ENCODE results near the gene JUND.
A peak's percentile ranks its signal among the peaks of the same experiment; 100 is the strongest.

Gene JUND

DNA sequence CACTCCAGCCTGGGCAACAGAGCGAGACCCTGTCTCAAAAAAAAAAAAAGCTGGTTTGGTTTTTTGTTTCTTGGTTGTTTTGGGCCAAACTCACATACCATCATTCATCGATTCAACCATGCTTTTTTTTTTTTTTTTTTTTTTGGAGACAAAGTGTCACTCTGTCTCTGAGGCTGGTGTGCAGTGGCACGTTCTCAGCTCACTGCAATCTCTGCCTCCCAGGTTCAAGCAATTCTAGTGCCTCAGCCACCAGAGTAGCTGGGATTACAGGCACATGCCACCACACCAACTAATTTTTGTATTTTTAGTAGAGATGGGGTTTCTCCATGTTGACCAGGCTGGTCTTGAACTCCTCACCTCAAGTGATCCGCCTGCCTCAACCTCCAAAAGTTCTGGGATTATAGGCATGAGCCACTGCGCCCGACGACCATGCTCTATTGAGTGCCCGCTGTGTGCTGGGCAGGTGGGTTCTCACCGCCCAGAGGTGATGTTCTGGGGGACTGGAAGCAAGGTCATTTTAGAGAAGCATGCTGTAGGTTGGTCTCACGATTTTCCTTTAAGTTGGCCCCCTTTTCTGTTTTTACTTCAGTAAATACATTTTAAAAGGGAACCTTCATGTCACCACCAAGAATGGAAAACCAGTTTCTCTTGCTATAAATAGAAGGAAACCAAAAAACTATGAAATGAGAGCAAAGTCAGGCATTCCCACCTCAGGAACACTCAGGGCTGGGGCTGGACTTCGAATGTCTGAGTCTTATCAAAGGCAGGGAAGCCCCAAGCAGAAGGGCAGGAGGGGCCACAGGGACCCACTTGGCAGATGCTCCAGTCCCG, 8.3 kb upstream of the JUND start:
- DNase-seq: no peak

DNA sequence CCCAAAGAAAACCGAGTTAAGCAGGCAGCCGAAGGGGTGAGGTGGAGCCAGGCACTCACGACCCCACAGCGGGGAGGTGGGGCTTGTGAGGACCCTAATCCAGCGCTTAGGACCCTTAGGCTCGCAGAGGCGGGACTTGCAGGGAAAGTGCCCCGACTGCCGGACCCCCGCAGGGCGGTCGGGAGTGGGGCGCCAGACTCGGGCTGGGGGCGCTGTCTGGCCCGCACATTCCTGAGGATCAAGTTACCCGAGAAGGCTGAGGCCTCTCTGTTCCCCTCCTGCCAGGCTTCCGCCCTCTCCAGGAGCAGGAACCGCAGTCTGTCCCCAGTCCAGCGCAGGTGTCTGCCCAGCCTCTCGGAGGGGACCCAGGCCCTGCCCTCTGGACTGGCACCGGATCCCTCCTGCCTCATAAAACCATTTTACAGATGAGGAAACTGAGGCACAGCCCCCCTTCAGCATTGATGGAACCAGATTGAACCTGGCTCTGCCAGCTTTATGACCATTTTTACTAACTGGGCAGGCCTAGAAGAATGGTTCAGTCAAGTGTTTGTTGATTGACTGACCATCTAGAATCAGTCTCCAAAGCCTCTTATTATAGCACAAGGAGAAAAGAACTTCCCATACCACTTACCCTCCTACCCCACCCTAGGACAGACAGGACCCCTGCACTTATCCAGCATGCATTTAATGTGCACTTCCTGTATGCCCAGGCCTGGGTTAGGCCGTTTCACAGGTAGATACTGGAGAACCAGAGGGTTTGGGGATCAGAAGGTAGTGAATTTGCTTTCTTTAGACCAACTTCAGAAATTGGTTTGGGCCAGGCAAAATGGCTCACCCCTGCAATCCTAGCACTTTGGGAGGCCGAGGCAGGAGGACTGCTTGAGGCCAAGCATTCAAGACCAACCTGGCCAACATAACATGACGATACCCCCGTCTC, 6.7 kb upstream of the JUND start:
- DNase-seq: no peak

DNA sequence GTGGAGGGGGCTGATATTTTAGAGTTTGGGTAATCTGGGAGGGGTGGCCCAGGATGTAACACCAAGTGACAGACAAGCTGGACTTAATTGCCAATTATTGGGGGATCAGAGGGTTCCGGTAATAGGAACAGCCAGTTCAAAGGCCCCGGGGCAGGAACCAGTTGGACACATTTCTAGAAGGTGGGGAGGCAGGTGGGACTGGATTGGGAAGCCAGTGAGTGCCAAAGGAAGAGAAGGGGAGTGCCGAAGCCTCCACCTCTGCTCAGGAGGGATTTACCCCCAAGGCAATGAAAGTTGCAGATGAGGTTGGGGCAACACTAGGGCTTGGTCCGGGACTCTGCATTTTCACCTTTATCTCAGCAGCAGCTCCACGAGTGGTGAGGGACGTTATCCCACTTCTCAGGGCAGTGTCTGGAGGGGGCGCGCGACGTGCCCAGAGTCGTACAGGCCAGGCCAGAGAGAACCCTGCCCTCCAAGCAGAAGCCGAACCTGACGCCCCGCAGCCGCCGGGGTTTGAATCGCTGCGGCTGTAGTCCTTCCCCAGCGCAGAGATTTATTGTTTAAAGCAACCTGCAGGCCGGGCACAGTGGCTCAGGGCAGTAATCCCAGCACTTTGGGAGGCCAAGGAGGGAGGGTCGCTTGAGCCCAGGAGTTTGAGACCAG, 5.7 kb upstream of the JUND start:
- DNase-seq: no peak

DNA sequence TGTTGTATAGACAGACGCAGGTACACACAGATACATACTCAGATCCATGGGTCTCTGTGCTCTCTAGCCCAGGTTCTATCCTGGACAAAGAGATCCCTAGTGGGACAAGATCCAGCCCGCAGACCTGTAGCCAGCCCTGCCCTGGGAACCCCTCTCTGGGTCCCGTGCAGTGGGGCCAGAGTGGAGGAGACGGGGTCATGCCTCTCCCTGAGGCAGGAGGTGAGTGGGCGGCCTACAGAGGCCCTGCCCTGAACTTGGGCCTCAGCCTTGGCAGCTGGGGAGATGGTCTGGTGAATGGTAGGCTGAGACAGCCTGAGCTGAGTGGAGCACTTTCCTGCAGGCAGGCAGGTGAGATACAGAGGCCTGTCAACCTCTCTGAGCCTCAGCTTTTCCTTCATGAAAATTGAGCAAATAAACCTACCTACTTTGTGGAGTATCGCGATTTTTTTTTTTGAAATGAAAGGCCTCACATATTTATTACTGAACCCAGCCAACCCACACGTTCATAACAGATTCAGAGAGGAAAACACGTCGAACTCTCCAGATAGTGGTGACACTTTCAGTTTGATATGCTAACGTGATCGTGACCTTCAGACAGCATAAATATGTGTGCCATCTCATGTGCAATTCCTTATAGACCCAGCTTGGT, 3.4 kb upstream of the JUND start:
- no peak for DNase-seq

DNA sequence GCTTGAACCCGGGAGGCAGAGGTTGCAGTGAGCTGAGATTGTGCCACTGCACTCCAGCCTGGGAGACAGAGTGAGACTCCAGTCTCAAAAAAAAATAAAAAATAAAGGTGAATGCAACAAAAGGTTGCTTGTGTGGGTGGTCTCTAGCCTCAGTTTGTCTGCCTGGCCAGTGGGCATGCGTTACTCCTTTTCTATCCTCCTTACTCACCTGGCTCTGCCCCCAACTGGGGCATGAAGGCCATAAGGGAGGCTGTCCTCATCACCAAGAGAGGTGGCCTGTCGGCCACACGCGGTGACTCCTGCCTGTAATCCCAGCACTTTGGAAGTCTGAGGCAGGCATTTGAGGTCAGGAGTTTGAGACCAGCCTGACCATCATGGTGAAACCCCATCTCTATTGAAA, 1.9 kb upstream of the JUND start:
- no peak for DNase-seq

DNA sequence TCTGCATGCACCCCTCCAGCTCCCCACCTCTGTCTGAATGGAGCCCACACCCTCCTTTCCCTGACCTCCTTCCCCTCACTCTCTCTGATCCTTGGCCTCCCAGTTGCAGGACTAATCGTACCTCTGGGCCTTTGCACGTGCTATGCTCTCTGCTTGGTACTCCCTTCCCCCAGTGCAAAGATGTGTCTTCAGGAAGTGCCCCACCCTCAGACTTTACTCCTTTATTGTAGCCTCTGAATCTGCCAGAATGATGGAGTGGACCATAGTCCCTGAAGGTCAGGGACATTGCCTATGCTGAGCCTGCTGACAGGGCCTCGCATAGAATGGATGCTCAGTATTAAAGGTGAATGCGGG, 1.3 kb upstream of the JUND start:
- DNase-seq: no peak

DNA sequence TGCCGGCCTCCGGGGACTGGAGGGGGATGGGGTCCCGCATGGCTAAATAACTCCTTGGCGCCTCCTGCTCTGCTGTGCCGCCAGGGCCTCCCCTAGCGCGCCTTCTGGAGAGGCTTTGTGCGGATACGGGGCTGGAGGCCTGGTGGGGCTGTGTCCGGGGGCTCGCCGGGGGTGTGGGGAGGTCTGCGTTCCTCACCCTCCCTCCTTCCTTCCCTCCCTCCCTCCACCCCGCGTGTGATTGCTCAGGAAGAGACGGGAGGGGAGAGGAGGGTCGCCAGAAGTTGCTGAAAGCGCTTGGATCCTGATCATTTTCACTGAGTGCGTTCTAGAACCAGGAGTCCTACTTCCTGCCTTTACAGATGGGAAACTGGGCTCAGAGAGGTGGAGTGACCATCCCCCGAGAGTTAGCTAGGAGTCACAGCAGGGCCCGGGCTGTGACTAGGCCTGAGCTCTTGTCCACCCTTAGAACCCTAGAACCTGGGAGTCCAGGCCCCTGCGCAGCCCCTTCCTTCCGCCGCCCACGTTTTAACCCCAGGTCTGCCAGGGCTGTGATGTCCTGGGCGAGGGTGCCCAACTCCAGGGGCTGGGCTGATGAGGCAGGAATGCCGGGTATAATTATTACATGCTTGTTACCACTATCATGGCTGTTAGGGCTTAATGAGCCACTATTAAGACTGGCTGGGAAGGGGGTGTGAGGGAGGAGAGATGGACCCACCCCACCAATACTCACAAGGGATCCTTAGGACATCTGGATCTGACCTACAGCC, 782 bp upstream of the JUND start:
- DNase-seq: no peak

DNA sequence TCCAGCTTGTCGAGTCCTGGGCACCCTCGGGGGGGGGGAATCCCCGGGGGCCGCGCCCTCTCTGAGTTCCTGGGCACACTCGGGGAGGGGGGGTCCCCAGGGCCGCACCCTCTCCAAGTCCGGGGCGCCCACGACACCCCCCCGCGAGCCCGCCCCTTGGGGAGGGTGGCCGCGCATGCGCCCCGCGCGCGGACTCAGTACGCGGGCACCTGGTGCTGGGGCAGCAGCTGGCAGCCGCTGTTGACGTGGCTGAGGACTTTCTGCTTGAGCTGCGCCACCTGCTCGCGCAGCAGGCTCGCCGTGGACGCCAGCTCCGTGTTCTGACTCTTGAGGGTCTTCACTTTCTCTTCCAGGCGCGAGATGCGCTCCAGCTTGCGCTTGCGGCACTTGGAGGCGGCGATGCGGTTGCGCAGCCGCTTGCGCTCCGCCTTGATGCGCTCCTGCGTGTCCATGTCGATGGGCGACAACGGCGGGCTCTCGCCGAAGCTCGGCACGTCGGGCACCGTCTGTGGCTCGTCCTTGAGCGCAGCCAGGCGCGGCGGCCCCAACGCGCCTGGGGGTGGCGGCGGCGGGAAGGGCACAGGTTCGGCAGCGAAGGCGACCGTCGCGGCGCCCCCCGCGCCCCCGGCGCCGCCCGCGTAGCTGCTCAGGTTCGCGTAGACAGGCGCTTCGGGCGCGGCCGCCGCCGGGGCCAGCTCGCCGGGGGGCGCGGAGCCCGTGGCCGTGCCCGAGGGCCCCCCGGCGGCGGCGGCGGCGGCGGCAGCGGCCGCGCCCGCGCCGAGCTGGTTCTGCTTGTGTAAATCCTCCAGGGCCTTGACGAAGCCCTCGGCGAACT, 958 bp downstream of the JUND start:
- peak; percentile 74 for DNase-seq

DNA sequence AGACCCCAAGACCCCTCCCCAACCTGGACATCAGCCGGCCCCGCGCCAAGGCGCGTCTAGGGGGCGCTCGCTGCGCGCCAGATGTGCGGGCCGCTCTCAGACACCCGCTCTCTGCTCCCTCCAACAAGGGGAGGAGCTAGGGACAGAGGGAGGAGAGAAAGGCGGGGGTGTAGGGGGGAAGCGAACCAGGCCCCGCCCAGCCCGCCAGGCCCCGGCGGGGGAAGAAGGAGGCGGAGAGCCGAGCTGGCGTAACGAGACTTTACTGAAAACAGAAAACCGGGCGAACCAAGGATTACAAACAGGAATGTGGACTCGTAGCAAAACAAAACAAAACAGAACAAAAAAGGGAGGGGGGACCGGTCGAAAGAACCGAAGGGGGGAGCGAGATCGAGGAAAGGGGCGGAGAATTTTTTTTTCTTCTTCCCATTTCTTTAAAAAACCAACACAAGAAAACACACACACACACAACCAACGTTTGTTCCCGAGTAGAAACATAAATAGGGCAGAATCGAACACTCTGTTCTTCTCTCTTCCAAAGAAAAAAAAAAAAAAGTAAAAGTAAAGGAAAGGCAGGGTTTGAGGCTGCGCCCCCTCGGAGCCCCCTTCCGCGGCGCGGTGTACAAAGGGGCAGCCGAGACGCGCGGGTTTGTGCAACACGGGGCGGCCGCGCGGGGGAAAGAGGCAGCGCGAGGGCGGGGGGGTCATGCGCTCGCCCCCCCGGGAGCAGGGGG, 1.7 kb downstream of the JUND start:
- peak; percentile 97 for DNase-seq

DNA sequence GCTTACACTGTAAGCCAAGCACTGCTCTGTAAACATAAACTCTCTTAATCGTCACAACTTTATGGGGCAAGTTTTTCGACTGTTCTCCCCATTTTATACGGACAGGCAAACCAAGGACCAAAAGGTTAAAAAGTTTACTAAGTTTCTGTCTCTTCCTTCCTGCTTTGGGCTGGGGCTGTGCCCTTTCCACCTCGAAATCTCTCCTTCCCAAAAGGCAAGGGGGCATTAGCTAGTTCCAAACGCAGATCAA, 2.2 kb downstream of the JUND start:
- no peak for DNase-seq

DNA sequence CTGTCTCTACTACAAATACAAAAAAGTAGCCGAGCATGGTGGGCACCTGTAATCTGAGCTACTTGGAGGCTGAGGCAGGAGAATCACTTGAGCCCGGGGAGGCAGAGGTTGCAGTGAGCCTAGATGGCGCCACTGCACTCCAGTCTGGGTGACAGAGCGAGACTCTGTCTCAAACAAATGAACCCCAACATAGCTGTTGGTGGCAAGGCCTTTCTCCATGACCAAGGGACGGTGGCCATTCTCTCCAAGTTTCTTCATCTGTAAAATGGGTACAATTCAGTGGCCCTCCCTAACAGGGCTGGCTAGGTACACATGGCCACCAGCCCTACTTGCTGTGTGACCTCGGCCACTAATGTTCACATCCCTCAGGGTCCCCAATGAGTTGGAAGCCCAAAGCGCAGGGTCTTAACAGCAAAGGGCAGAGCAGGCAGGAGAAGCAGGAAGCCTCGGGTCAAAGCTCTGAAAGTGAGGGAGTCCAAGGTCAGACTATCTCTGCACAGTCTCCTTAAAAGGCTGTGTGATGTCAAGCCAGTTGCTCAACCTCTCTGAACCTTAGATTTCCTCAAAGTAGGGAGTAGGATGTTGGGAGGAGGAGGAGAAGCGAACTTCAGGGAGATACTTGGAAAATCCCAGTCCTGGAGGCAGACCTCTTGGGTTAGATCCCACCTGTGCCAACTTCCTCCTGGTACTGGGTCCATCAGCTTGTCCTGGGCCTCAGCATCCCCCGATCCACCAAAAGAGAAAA, 2.7 kb downstream of the JUND start:
- DNase-seq: no peak

DNA sequence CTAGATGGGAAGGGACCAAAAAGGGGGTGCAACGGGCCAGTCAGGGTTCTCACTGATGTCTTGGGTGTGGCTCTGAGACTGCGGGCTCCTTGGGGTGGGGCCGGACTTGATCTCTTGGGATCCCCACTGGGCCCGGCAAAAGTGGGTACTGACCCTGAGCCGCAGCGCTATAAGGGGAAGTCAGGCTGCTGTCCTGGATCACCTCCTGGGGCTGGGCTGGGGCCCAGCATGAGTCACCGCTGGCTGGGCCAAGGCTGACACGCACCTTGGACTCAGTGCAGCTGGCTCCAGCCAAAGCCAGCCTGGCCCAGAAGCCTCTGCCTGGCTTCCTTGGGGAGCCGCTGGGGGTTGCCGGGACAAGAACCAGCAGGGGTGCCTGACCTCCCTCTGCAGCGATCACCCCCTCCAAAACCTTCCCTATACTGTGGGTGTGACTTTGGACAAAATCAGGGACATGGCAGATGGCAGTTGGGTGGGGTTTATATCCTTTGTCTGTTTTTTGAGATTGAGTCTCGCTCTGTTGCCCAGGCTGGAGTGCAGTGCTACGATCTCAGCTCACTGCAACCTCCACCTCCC, 6.6 kb downstream of the JUND start:
- DNase-seq: peak; percentile 69

DNA sequence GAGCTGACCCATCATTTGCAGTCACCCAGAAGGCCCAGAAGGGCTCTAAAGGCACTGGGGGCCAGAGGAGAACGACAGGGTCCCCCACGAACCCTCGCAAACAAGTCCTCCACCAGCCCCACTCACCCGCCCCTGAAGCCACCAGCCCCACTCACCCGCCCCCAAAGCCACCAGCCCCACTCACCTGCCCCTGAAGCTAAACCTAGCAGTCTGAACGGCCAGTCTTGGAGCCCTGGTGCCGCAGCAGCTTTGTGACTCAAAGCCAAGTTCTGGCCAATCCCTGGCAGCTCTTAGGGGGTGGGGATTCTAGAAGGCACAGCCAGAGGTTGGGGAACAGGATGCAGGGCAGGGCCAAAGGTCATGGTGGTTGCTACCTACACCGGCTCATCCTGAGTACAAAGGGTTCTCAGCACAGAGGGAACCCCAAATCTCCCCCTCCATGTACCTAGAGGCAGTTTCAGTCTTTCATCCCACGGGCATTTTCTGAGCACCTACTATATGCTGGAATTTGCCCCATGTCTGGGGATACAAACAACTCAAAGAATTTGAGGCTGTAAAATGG, 7.1 kb downstream of the JUND start, which contains the start of gene IQCN:
TSS of gene IQCN (minus strand) at position 234 of the 562 bp plus-strand sequence. CDS start 4,974 bp downstream, outside the sequence.
- DNase-seq: no peak

DNA sequence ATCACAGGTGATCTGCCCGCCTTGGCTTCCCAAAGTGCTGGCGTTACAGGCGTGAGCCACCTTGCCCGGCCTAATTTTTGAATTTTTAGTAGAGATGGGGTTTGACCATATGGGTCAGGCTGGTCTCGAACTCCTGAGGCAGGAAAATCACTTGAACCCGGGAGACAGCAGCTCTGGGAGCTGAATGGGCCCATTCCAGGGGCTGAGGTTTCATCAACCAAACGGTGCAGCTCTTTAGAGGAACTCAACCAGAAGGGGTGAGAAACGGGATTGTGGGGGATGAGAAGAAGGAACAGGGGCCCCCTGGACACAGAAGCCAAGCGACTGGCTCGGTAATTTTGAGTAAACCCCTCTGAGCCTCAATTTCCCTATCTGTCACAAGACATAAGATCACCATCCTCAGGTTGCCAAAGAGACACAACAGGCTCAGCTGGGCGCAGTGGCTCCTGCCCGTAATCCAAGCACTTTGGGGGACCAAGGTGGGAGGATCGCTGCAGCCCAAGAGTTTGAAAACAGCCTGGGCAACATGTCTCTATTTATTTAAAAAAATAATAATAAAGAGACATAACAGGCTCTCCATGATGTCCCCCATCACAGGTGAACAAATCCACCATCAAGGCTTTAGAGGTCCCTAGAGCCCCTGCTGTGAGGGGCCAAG, 7.7 kb downstream of the JUND start:
- no peak for DNase-seq

DNA sequence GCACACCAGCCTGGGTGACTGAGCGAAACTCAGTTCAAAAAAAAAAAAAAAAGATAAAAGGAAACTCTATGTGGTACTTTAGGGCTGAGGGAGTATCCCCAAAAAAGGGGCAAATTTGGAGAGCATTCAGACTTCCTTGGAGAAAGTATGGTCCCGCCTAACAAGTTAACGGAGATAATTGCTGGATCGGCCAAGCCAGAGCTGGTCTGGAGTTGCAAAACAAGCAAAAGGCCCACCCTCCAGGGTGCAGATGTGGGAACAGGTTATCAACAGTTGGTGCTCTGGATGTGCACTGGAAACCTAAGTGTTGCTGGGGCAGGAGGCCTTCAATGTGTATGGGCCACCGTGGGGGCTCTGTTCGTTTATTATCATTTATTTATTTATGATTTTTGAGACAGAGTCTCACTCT, 10.0 kb downstream of the JUND start:
- no peak for DNase-seq

DNA sequence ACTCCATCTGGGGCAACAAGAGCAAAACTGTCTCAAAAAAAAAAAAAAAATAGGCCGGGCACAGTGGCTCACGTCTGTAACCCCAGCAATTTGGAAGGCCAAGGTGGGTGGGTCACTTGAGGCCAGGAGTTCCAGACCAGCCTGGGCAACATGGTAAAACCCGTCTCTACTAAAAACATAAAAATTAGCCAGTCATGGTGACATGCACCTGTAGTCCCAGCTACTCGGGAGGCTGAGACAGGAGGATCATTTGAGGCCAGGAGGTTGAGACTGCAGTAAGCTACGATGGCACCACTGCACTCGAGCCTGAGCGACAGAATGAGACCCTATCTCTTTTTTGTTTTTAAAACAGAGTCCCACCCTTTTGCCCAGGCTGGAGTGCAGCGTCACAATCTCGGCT, 11.1 kb downstream of the JUND start:
- no peak for DNase-seq

DNA sequence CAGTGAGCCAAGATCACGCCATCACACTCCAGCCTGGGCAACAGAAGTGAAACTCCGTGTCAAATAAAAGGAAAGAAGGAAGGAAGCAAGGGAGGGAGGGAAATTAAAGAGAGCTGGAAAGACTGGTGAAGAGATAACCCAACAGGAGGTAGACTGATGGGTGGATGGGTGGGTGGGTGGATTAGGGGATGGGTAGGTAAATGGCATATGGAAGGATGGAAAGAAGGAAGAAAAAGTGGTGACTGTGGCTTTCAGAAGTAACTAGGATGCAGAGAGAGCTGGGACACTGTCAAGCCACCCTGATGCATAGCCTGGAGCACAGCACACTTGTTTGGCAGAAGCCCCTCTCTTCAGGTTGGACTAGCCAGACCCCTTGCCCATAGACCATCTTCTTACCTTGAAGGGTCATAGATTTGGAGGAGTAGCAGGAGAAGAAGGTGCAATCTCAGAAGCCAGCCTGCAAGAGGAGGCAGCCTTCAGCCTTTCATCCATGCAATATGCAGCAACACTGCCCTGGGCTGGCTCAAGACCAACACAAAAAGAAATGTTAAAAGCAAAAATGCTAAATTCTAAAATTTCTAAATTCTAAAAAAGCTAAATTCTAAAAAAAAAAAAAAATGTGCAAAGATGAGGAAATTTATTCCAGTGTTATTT, 12.2 kb downstream of the JUND start:
- no peak for DNase-seq
